ENCODE data around the gene CMTR1.

The CMTR1 gene

DNA sequence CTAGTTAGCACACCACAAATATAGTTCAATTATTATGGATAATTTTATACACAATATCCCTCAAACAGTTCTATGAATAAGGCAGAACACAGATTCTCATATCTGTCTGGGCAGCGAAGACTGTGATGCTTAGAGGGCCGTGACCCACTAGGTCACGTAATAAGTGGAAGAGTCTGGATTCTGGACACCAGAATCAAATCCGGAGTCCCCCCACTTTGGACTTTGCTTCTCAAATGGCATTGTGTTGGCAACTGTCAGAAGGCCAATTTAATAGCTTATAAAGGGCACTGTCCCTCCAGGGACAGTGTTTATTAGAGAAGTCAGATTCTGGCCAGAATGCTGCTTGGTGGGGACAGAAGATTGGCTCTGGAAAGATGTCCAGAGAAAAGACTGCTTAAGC is 73.5 kb downstream of the CMTR1 start:
- TF ChIP-seq MAX (IDR thresholded peaks at IDR 0.05; ENCODE audit: low read depth, low read length) (no peak), MYC (IDR thresholded peaks at IDR 0.05; ENCODE audit: low read depth, low read length) (no peak), POLR2A (IDR thresholded peaks at IDR 0.05; ENCODE audit: extremely low read depth, insufficient read length) (no peak), CTCF (IDR thresholded peaks at IDR 0.05; ENCODE audit: low read depth, low read length) (no peak)
- no peak overlapping the region for H3K4me3 ChIP-seq (ENCODE audit: low read depth, low read length)
- DNase-seq (ENCODE audit: low read depth): no peak

DNA sequence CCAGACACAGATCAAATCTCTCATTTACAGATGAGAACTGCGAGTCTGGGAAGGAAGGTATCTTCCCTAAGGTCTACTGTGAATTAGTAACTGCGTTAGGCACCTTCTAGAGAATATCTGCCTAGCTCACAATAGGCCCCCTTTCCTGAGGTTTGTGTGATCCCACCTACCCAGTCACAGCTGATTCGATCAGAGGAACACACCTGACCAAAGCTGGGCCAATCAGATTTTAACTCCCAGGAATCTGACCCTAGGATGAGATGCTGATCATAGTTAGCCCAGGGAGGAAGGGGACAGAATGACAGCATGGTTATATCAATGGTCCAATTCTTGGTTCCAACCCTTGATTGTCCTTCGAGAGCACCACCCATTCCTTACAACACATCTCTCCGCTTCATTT is 74.1 kb downstream of the CMTR1 start:
- no peak for DNase-seq (ENCODE audit: low read depth)
- TF ChIP-seq CTCF (IDR thresholded peaks at IDR 0.05; ENCODE audit: low read depth, low read length) (no peak), MAX (IDR thresholded peaks at IDR 0.05; ENCODE audit: low read depth, low read length) (no peak), MYC (IDR thresholded peaks at IDR 0.05; ENCODE audit: low read depth, low read length) (no peak), POLR2A (IDR thresholded peaks at IDR 0.05; ENCODE audit: extremely low read depth, insufficient read length) (no peak)
- no peak overlapping the region for H3K4me3 ChIP-seq (ENCODE audit: low read depth, low read length)

GRCh38 chr6:37507690-37508421 is 74.8 kb downstream of the CMTR1 start:
- no peak for TF ChIP-seq MAX (IDR thresholded peaks at IDR 0.05; ENCODE audit: low read depth, low read length)
- TF ChIP-seq CTCF (IDR thresholded peaks at IDR 0.05; ENCODE audit: low read depth, low read length): no peak
- TF ChIP-seq POLR2A (IDR thresholded peaks at IDR 0.05; ENCODE audit: extremely low read depth, insufficient read length): no peak
- no peak for TF ChIP-seq MYC (IDR thresholded peaks at IDR 0.05; ENCODE audit: low read depth, low read length)
- no peak for DNase-seq (ENCODE audit: low read depth)
- no peak overlapping the region for H3K4me3 ChIP-seq (ENCODE audit: low read depth, low read length)

DNA sequence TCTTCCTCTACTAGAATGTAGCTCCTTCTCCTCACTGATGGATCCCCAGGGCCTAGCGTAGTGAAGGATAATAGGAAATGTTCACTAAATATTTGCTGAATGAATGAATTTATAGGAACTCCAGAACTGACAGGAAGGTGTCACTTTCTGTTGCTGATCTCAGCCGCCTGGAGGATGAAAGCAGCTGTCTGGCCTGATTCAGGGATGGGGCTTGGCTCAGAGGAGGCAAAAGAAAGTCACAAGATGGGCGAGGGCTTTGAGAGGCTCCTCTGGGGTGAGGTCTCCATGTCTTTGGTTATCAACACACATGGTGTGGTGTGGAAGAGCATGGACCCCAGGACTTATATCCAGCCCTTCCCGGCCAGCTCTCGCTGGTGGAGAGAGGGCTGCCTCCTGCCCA is 78.2 kb downstream of the CMTR1 start:
- no peak for DNase-seq (ENCODE audit: low read depth)
- TF ChIP-seq CTCF (IDR thresholded peaks at IDR 0.05; ENCODE audit: low read depth, low read length) (no peak), MYC (IDR thresholded peaks at IDR 0.05; ENCODE audit: low read depth, low read length) (no peak), MAX (IDR thresholded peaks at IDR 0.05; ENCODE audit: low read depth, low read length) (no peak), POLR2A (IDR thresholded peaks at IDR 0.05; ENCODE audit: extremely low read depth, insufficient read length) (no peak)
- no peak overlapping the region for H3K4me3 ChIP-seq (ENCODE audit: low read depth, low read length)

GRCh38 chr6:37511910-37512399 is 78.9 kb downstream of the CMTR1 start:
- TF ChIP-seq CTCF (IDR thresholded peaks at IDR 0.05; ENCODE audit: low read depth, low read length) (no peak), MYC (IDR thresholded peaks at IDR 0.05; ENCODE audit: low read depth, low read length) (no peak), MAX (IDR thresholded peaks at IDR 0.05; ENCODE audit: low read depth, low read length) (no peak), POLR2A (IDR thresholded peaks at IDR 0.05; ENCODE audit: extremely low read depth, insufficient read length) (no peak)
- no peak overlapping the region for H3K4me3 ChIP-seq (ENCODE audit: low read depth, low read length)
- DNase-seq (ENCODE audit: low read depth): no peak
